AG09319 (cell line): ENCODE results near the gene ITIH1.

Source experiments
- DNase-seq: peaks from one replicate; pipeline ENCODE4 v3.0.0-alpha.2; 2010; ENCODE audit warnings: low read depth; ENCODE audit errors: extremely low read depth
- TF ChIP-seq, protein P1 (sequence below): IDR thresholded peaks from 2 replicates; pipeline ENCODE4 v1.5.1; 2011; ENCODE audit warnings: low read depth, mild to moderate bottlenecking, inconsistent platforms, low read length, moderate library complexity

Gene ITIH1

DNA sequence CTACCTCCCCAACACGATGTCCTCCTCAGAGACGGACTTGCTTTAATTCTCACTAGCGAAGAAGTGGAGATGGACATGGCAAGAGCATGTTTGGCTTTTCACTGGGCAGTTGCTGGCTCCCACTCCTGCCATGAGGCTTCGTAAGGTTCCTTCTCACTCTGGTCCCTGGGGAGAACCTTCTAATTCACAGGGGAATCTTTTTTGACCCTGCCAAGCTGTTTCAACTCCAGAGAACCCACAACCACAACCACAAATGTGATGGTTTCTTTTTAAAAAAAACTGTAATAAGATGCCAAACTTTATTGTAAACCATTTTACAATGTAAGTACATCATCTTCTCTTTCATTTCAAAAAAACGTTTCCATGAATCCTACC, 59.1 kb downstream of the ITIH1 start:
- DNase-seq, result no peak
- TF ChIP-seq, protein P1, sequence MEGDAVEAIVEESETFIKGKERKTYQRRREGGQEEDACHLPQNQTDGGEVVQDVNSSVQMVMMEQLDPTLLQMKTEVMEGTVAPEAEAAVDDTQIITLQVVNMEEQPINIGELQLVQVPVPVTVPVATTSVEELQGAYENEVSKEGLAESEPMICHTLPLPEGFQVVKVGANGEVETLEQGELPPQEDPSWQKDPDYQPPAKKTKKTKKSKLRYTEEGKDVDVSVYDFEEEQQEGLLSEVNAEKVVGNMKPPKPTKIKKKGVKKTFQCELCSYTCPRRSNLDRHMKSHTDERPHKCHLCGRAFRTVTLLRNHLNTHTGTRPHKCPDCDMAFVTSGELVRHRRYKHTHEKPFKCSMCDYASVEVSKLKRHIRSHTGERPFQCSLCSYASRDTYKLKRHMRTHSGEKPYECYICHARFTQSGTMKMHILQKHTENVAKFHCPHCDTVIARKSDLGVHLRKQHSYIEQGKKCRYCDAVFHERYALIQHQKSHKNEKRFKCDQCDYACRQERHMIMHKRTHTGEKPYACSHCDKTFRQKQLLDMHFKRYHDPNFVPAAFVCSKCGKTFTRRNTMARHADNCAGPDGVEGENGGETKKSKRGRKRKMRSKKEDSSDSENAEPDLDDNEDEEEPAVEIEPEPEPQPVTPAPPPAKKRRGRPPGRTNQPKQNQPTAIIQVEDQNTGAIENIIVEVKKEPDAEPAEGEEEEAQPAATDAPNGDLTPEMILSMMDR, result no peak

- TF ChIP-seq, protein P1, result no peak
Measured at GRCh38 chr3:52836986-52837385, 59.6 kb downstream of the ITIH1 start.

DNA sequence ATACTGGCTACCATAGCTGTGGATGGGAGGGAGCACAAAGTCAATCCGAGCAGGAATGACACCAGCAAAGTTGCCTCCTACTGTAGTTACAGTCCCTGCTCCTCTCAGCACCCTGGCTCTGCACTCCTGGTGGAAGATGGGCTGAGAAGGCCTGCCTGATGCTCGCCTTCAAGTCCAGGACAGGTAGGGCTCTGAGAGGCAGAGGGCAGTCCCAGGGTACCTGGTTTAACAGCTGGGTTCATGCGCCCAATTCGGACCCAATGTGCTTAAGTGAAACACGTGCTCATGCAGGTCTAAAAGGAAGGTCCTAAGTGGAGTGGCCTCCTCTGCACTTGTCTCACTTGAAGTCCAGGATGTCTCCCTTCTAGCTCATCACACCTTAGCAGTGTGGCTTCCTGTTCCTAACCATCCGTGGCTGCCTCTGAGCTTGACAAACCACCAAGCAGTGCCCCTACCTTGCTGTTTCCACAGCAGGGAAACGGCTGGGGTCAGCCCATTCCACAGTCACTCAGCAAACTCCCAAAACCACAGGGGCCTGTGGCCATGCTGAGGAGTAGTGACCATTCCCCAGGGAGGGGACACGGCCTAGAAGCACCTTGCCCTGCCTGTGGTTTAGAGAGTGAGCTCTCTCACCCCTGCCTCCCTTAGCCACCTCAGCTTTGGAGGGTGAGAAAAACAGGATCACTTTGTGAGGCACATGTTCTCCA, 61.3 kb downstream of the ITIH1 start:
- TF ChIP-seq, protein P1, result no peak

More at GRCh38 chr3:52836986-52837385, 59.6 kb downstream of the ITIH1 start:
- no peak for DNase-seq

DNA sequence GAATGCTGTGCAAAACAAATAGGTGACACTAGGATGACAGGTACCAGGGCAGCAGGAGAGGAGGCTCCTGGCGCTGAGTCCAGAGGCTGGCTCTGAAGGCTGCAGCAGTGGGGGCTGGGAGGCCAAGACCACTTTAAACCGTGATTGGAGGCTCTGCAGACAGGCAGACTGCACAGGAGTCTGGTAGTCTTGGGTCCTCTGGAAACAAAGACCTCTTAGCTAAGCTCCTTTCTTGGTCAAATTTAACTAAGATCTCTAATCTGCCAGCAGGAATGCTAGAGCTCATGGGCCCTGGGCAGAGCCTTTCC, 61.8 kb downstream of the ITIH1 start:
- TF ChIP-seq, protein P1, result no peak
- no peak for DNase-seq

More for the DNA sequence above, 61.3 kb downstream of the ITIH1 start:
- DNase-seq, result no peak

GRCh38 chr3:52839892-52840545, 62.6 kb downstream of the ITIH1 start:
- TF ChIP-seq, protein P1, result no peak
- DNase-seq, result no peak

DNA sequence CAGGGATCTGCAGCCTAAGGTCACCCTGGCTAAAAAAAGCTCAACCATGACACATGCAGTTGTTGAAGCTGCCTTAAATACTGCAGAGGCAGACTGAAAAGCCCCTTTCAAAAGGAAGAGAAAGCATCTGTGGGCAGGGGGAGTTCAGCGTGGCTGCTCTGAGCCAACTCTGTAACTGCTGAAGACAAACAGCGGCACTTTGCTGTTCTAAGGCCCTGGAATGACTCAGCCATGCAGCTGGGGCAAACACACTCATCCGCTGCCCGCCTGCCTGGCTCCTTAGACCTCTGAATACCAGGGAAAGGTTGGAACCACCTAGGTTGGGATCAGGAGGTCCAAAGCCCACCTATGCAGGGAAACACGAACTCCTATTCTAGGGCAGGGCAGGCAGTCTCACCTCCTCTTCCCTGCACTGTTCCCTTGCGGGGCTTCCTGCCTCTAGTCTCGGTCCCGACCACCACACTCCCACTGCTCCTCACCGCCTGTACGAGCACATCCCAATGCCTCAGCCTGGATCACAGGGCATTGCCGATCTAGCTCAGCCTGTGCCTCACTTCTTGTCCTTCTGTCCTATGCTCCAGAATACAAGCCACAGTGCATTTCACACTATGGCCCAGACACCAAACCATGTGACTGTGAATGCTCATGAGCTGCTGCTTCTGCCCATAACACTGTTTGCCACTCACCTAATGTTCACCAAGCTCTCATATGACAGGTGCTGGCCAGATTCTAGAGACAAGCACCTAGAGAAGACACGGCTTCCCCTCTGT, 64.0 kb downstream of the ITIH1 start:
- DNase-seq, result no peak
- TF ChIP-seq, protein P1, result no peak
